ENCODE data around the gene MX1. TPM values are rescaled to one million over a fixed set of nuclear protein-coding genes. Genes with fewer than 3 reads are reported as not detected.

The MX1 gene
- total RNA-seq, 1 experiment from 2014 or later = 6.4 TPM

- Histone ChIP-seq H3K9me2 (ENCODE audit: insufficient read depth) (no peaks in the 10 kb centered on the region), H3K4me3 (no peak overlapping the region), H4K20me1 (ENCODE audit: insufficient read depth) (no peaks in the 10 kb centered on the region), H3K9me3 (ENCODE audit: insufficient read depth, low read depth) (no peaks in the 10 kb centered on the region), H3K36me3 (ENCODE audit: low read depth) (no peaks in the 10 kb centered on the region), H3K4me1 (replicated peaks; ENCODE audit: insufficient read depth) (peaks cover 14% of the 10 kb centered on the region), H3F3A (ENCODE audit: insufficient read depth, low read depth) (no peaks in the 10 kb centered on the region), H3K27ac (peak overlapping the region; percentile 42; the same call in 1 of the 2 replicates), H3K79me2 (ENCODE audit: low read depth) (no peaks in the 10 kb centered on the region), H3K27me3 (ENCODE audit: insufficient read depth, low read depth) (no peaks in the 10 kb centered on the region), H2AFZ (no peak overlapping the region), H3K4me2 (peak overlapping the region; percentile 52)
- POLR2A ChIA-PET (ENCODE audit: unreplicated experiment) = interaction anchor here (0.7 kb wide), 1 partner anchor 283 kb away, joined by 3 read pairs; no protein-coding TSS in a partner anchor
- intact Hi-C loops (cut with micrococcal nuclease; ENCODE audit: unreplicated experiment) = no loop called here
- no TSS peak for BruUV-seq (replicated peaks)
- peak in 1 of 2 experiments; percentile 76 for DNase-seq
- CTCF ChIA-PET = interaction anchor here (1.0 kb wide), 1 partner anchor 169 kb away, joined by 3 read pairs; no protein-coding TSS in a partner anchor
- no peak for TF ChIP-seq EZH2 (IDR thresholded peaks at IDR 0.05; ENCODE audit: low read depth)
- no peak for TF ChIP-seq CTCF (conservative IDR thresholded peaks at IDR 0.05)
These were observed 26.0 kb downstream of the MX1 start for GRCh38 chr21:41451753-41452676.

DNA sequence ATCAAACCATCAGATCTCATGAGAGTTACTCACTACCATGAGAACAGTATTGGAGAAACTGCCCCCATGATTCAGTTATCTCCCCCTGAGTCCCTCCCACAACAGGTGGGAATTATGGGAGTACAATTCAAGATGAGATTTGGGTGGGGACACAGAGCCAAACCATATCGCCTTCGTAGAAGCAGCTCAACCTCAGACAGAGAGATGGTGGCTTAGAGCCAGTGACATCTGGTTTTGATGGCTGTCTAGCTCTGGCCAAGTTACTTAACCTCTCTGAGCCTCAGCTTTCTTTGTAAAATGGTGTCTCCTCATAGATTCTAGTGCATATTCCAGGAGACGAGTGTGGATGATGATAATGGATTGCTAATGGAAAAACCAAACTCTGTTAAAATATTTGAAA lies 27.2 kb downstream of the MX1 start:
- intact Hi-C loops (cut with micrococcal nuclease; ENCODE audit: unreplicated experiment) = no loop called here
- no TSS peak for BruUV-seq (replicated peaks)
- Histone ChIP-seq H3K4me1 (replicated peaks; ENCODE audit: insufficient read depth) (peaks cover 14% of the 10 kb centered on the region), H3K9me3 (ENCODE audit: insufficient read depth, low read depth) (no peaks in the 10 kb centered on the region), H3K27me3 (ENCODE audit: insufficient read depth, low read depth) (no peaks in the 10 kb centered on the region), H3F3A (ENCODE audit: insufficient read depth, low read depth) (no peaks in the 10 kb centered on the region), H3K4me2 (no peak overlapping the region; the same call in 1 of the 2 replicates), H2AFZ (no peak overlapping the region), H4K20me1 (ENCODE audit: insufficient read depth) (no peaks in the 10 kb centered on the region), H3K27ac (no peak overlapping the region), H3K79me2 (ENCODE audit: low read depth) (no peaks in the 10 kb centered on the region), H3K36me3 (ENCODE audit: low read depth) (no peaks in the 10 kb centered on the region), H3K4me3 (no peak overlapping the region), H3K9me2 (ENCODE audit: insufficient read depth) (no peaks in the 10 kb centered on the region)
- DNase-seq = no peak
- ChIA-PET CTCF (no interaction called here), POLR2A (ENCODE audit: unreplicated experiment) (no interaction called here)
- no peak for TF ChIP-seq CTCF (conservative IDR thresholded peaks at IDR 0.05)
- no peak for TF ChIP-seq EZH2 (IDR thresholded peaks at IDR 0.05; ENCODE audit: low read depth)

DNA sequence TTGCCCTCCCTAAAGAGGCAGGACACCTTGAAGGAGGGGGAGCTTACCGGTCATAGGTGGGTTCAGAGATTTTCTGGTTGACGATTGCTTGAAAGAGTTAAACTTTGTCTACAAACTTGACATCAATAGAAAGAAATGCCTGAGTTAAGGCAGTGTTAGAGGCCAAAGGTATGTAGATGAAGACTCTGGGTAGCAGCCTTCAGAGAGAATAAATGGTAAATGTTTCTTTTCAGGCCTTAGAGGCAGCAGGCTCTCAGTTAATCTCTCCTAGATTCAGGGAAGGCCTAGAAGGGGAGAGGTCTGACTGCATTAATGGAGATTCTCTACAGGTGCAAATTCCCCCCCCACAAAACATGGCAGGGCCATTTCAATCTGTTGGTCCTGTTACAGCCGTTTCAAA lies 27.7 kb downstream of the MX1 start:
- H3F3A ChIP-seq (ENCODE audit: insufficient read depth, low read depth) = no peaks in the 10 kb centered on the region
- no peak overlapping the region for H3K27ac ChIP-seq
- H3K9me2 ChIP-seq (ENCODE audit: insufficient read depth) = no peaks in the 10 kb centered on the region
- no peak overlapping the region for H3K4me3 ChIP-seq
- H3K27me3 ChIP-seq (ENCODE audit: insufficient read depth, low read depth) = no peaks in the 10 kb centered on the region
- no peak overlapping the region for H3K4me2 ChIP-seq
- peaks cover 14% of the 10 kb centered on the region for H3K4me1 ChIP-seq (replicated peaks; ENCODE audit: insufficient read depth)
- ChIA-PET POLR2A (ENCODE audit: unreplicated experiment) (no interaction called here), CTCF (no interaction called here)
- no peaks in the 10 kb centered on the region for H3K9me3 ChIP-seq (ENCODE audit: insufficient read depth, low read depth)
- DNase-seq = no peak
- intact Hi-C loops (cut with micrococcal nuclease; ENCODE audit: unreplicated experiment) = no loop called here
- H4K20me1 ChIP-seq (ENCODE audit: insufficient read depth) = no peaks in the 10 kb centered on the region
- no peak overlapping the region for H2AFZ ChIP-seq
- H3K36me3 ChIP-seq (ENCODE audit: low read depth) = no peaks in the 10 kb centered on the region
- no TSS peak for BruUV-seq (replicated peaks)
- TF ChIP-seq EZH2 (IDR thresholded peaks at IDR 0.05; ENCODE audit: low read depth) = no peak
- no peak for TF ChIP-seq CTCF (conservative IDR thresholded peaks at IDR 0.05)
- no peaks in the 10 kb centered on the region for H3K79me2 ChIP-seq (ENCODE audit: low read depth)

All from PC-9 (cell line).